Measurements from ENCODE around the gene MAP2K5. TPM values are rescaled to one million over a fixed set of nuclear protein-coding genes. Genes with fewer than 3 reads are reported as not detected.

The MAP2K5 gene
- 10 to 100 TPM; 13.0 to 14.6 (median 14.2) TPM for total RNA-seq

- DNase-seq (peak; percentile 80), ATAC-seq (peak; percentile 85 to 89)
- Mint-ChIP-seq H3K9me3 (no peaks in the 10 kb centered on the region), H3K27me3 (ENCODE audit: low read depth) (no peaks in the 10 kb centered on the region), H3K4me3 (peak within 1 kb of the TSS; percentile 95), H3K4me1 (ENCODE audit: low read depth) (peaks cover 51% of the 10 kb centered on the region), H3K36me3 (ENCODE audit: insufficient read depth) (peaks cover 9% of the 10 kb centered on the region)
Measured at GRCh38 chr15:67542420-67543347, at the start of gene MAP2K5. Gene MAP2K5 (plus strand): TSS chr15:67542703. CDS start chr15:67543336, 633 bp downstream.

GRCh38 chr15:67495585-67495984 lies 46.9 kb upstream of the MAP2K5 start:
- H3K4me1 Mint-ChIP-seq (ENCODE audit: low read depth): no peaks in the 10 kb centered on the region
- peaks cover 5% of the 10 kb centered on the region for H3K36me3 Mint-ChIP-seq (ENCODE audit: insufficient read depth)
- ATAC-seq (no peak), DNase-seq (no peak)
- no peaks in the 10 kb centered on the region for H3K27me3 Mint-ChIP-seq (ENCODE audit: low read depth)
- H3K4me3 Mint-ChIP-seq: no peak overlapping the region
- H3K9me3 Mint-ChIP-seq: no peaks in the 10 kb centered on the region

- Mint-ChIP-seq H3K36me3 (ENCODE audit: insufficient read depth) (peaks cover 6% of the 10 kb centered on the region), H3K4me3 (no peak overlapping the region), H3K9me3 (no peaks in the 10 kb centered on the region), H3K4me1 (ENCODE audit: low read depth) (no peaks in the 10 kb centered on the region), H3K27me3 (ENCODE audit: low read depth) (no peaks in the 10 kb centered on the region)
- DNase-seq (no peak), ATAC-seq (no peak)
Measured at GRCh38 chr15:67501177-67501835, 41.2 kb upstream of the MAP2K5 start.

- no peaks in the 10 kb centered on the region for H3K9me3 Mint-ChIP-seq
- ATAC-seq (no peak), DNase-seq (no peak)
- H3K27me3 Mint-ChIP-seq (ENCODE audit: low read depth): no peaks in the 10 kb centered on the region
- H3K4me1 Mint-ChIP-seq (ENCODE audit: low read depth): no peaks in the 10 kb centered on the region
- H3K4me3 Mint-ChIP-seq: no peak overlapping the region
- H3K36me3 Mint-ChIP-seq (ENCODE audit: insufficient read depth): peaks cover 6% of the 10 kb centered on the region
Measured at GRCh38 chr15:67501836-67502461, 40.6 kb upstream of the MAP2K5 start.

- Mint-ChIP-seq H3K4me3 (no peak overlapping the region), H3K4me1 (ENCODE audit: low read depth) (no peaks in the 10 kb centered on the region), H3K9me3 (no peaks in the 10 kb centered on the region), H3K36me3 (ENCODE audit: insufficient read depth) (peaks cover 7% of the 10 kb centered on the region), H3K27me3 (ENCODE audit: low read depth) (no peaks in the 10 kb centered on the region)
- ATAC-seq (no peak), DNase-seq (no peak)
Measured at GRCh38 chr15:67504056-67504455, 38.4 kb upstream of the MAP2K5 start.

- ATAC-seq (no peak), DNase-seq (no peak)
- H3K36me3 Mint-ChIP-seq (ENCODE audit: insufficient read depth): peaks cover 7% of the 10 kb centered on the region
- H3K27me3 Mint-ChIP-seq (ENCODE audit: low read depth): no peaks in the 10 kb centered on the region
- H3K4me3 Mint-ChIP-seq: no peak overlapping the region
- H3K4me1 Mint-ChIP-seq (ENCODE audit: low read depth): no peaks in the 10 kb centered on the region
- H3K9me3 Mint-ChIP-seq: no peaks in the 10 kb centered on the region
Measured at GRCh38 chr15:67504796-67505195, 37.7 kb upstream of the MAP2K5 start.

GRCh38 chr15:67505675-67506572 lies 36.6 kb upstream of the MAP2K5 start:
- DNase-seq (no peak), ATAC-seq (no peak)
- Mint-ChIP-seq H3K36me3 (ENCODE audit: insufficient read depth) (peaks cover 7% of the 10 kb centered on the region), H3K9me3 (no peaks in the 10 kb centered on the region), H3K4me3 (no peak overlapping the region), H3K27me3 (ENCODE audit: low read depth) (no peaks in the 10 kb centered on the region), H3K4me1 (ENCODE audit: low read depth) (no peaks in the 10 kb centered on the region)

- no peak for ATAC-seq
- Mint-ChIP-seq H3K4me3 (no peak overlapping the region), H3K36me3 (ENCODE audit: insufficient read depth) (peaks cover 10% of the 10 kb centered on the region), H3K9me3 (no peaks in the 10 kb centered on the region), H3K27me3 (ENCODE audit: low read depth) (no peaks in the 10 kb centered on the region), H3K4me1 (ENCODE audit: low read depth) (no peaks in the 10 kb centered on the region)
- DNase-seq: no peak
Measured at GRCh38 chr15:67506775-67507747, 35.4 kb upstream of the MAP2K5 start.

- Mint-ChIP-seq H3K27me3 (ENCODE audit: low read depth) (no peaks in the 10 kb centered on the region), H3K4me3 (no peak overlapping the region), H3K9me3 (no peaks in the 10 kb centered on the region), H3K4me1 (ENCODE audit: low read depth) (no peaks in the 10 kb centered on the region), H3K36me3 (ENCODE audit: insufficient read depth) (peaks cover 12% of the 10 kb centered on the region)
- DNase-seq (no peak), ATAC-seq (no peak)
Measured at GRCh38 chr15:67508407-67508806, 34.1 kb upstream of the MAP2K5 start.

GRCh38 chr15:67509918-67510317 lies 32.6 kb upstream of the MAP2K5 start:
- Mint-ChIP-seq H3K4me1 (ENCODE audit: low read depth) (no peaks in the 10 kb centered on the region), H3K9me3 (no peaks in the 10 kb centered on the region), H3K4me3 (no peak overlapping the region), H3K27me3 (ENCODE audit: low read depth) (no peaks in the 10 kb centered on the region), H3K36me3 (ENCODE audit: insufficient read depth) (peaks cover 20% of the 10 kb centered on the region)
- DNase-seq (no peak), ATAC-seq (no peak)

GRCh38 chr15:67510597-67511190 lies 31.8 kb upstream of the MAP2K5 start:
- ATAC-seq (no peak), DNase-seq (no peak)
- H3K4me1 Mint-ChIP-seq (ENCODE audit: low read depth): no peaks in the 10 kb centered on the region
- H3K4me3 Mint-ChIP-seq: no peak overlapping the region
- peaks cover 24% of the 10 kb centered on the region for H3K36me3 Mint-ChIP-seq (ENCODE audit: insufficient read depth)
- H3K27me3 Mint-ChIP-seq (ENCODE audit: low read depth): no peaks in the 10 kb centered on the region
- H3K9me3 Mint-ChIP-seq: no peaks in the 10 kb centered on the region

- Mint-ChIP-seq H3K36me3 (ENCODE audit: insufficient read depth) (peaks cover 24% of the 10 kb centered on the region), H3K4me3 (no peak overlapping the region), H3K27me3 (ENCODE audit: low read depth) (no peaks in the 10 kb centered on the region), H3K4me1 (ENCODE audit: low read depth) (no peaks in the 10 kb centered on the region), H3K9me3 (no peaks in the 10 kb centered on the region)
- ATAC-seq (no peak), DNase-seq (no peak)
Measured at GRCh38 chr15:67511606-67512005, 30.9 kb upstream of the MAP2K5 start.

- H3K4me1 Mint-ChIP-seq (ENCODE audit: low read depth): no peaks in the 10 kb centered on the region
- H3K36me3 Mint-ChIP-seq (ENCODE audit: insufficient read depth): peaks cover 24% of the 10 kb centered on the region
- DNase-seq (no peak), ATAC-seq (no peak)
- no peaks in the 10 kb centered on the region for H3K9me3 Mint-ChIP-seq
- H3K27me3 Mint-ChIP-seq (ENCODE audit: low read depth): no peaks in the 10 kb centered on the region
- no peak overlapping the region for H3K4me3 Mint-ChIP-seq
Measured at GRCh38 chr15:67512140-67512539, 30.4 kb upstream of the MAP2K5 start.
